Lung (tissue), 12 donors: ENCODE results near the gene MAN2C1. TPM values are rescaled to one million over a fixed set of nuclear protein-coding genes. Genes with fewer than 3 reads are reported as not detected.

Experiments used
- ATAC-seq: fragments of 200-7000 bp; cut with Tn5 transposase; one replicate; pipeline ENCODE4 v1.9.1; 2020; ENCODE audit warnings: moderate number of reproducible peaks; ENCODE audit not compliant: insufficient read depth, low FRiP score
- DNase-seq, 3 donors: peaks; one replicate each; pipeline ENCODE4 v3.0.0-alpha.2; 2013 to 2017
- H3K27ac ChIP-seq, 2 donors: one replicate each; pipeline ENCODE4 v1.5.1; 2013; ENCODE audit warnings: mild to moderate bottlenecking in 2 of 2, moderate library complexity in 2 of 2, control low read depth in 1 of 2, inconsistent platforms in 1 of 2, low read depth in 1 of 2, low read length in 1 of 2
- H3K27me3 ChIP-seq, 3 donors: one replicate each; pipeline ENCODE4 v1.5.1; 2013; ENCODE audit warnings: low read length in 2 of 3; ENCODE audit not compliant: control insufficient read depth in 3 of 3, insufficient read depth in 3 of 3
- H3K36me3 ChIP-seq, 4 donors: one replicate each; pipeline ENCODE4 v1.5.1; 2013; ENCODE audit warnings: low read length in 4 of 4, mild to moderate bottlenecking in 1 of 4, moderate library complexity in 1 of 4; ENCODE audit not compliant: control insufficient read depth in 4 of 4, insufficient read depth in 4 of 4
- H3K4me1 ChIP-seq, 5 donors: one replicate each; pipeline ENCODE4 v1.5.1; 2013; ENCODE audit warnings: low read length in 5 of 5, mild to moderate bottlenecking in 2 of 5, moderate library complexity in 1 of 5; ENCODE audit not compliant: control insufficient read depth in 5 of 5, insufficient read depth in 5 of 5
- H3K4me3 ChIP-seq: one replicate; pipeline ENCODE4 v1.5.1; 2013; ENCODE audit warnings: mild to moderate bottlenecking, control low read depth, moderate library complexity
- H3K9ac ChIP-seq, 2 donors: one replicate each; pipeline ENCODE4 v1.5.1; 2013; ENCODE audit warnings: low read length in 2 of 2, control low read depth in 1 of 2; ENCODE audit not compliant: insufficient read depth in 1 of 2
- H3K9me3 ChIP-seq, 4 donors: one replicate each; pipeline ENCODE4 v1.5.1; 2013; ENCODE audit warnings: low read length in 3 of 4, mild to moderate bottlenecking in 1 of 4, moderate library complexity in 1 of 4; ENCODE audit not compliant: control insufficient read depth in 4 of 4, insufficient read depth in 3 of 4
- WGBS, 2 donors: extraction: QIAGEN DNeasy Blood & Tissue Kit; methylation state at CpG; one replicate each; pipeline ENCODE4 v1.1.7; 2013; 5-methylcytosine and 5-hydroxymethylcytosine counted together
- polyA plus RNA-seq, 2 donors: library from polyadenylated mRNA; stranded (reverse); fragments of 200-250 nt; gene quantifications; one replicate each; pipeline ENCODE4 v1.2.1, GENCODE V29; 2013
- total RNA-seq, 2 donors: library from RNA; depleted of rRNA in 1 of 2; stranded (reverse); fragments of >200 nt in 1 of 2; gene quantifications; one replicate each; pipeline ENCODE4 v1.2.1, GENCODE V29; 2014 to 2021
- TF ChIP-seq, protein P1 (sequence below): IDR thresholded peaks from 2 replicates; pipeline ENCODE4 v1.5.1; 2012; ENCODE audit warnings: mild to moderate bottlenecking; ENCODE audit errors: control extremely low read depth, extremely low read depth
- donor health status: control.
- donor health status: control.
- donor health status: Bipolar disorder and iron deficiency.
- donor health status: healthy.
- donor health status: DM: yes; HTN: yes; CAD: no.

Gene MAN2C1
- total and polyA plus RNA-seq, 4 donors = 139 to 321 (median 217) TPM

DNA sequence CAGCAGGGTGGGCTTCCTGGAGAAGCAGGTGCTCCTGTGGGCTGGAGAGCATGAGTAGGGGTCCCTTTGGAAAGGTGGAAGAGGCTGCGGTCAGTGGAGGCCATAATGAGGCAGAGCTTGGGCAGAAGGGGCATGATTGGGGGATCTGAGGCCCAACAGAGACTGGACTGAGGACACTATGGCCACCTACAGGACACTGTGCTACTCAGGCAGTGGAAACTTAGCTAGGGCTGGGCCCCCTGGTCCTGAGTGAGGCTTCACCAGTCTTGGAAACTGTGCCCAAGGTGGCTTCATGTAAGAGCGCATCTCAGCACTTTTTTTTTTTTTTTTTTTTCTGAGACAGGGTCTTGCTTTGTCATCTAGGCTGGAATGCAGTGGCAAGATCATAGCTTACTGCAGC, 38.8 kb downstream of the MAN2C1 start:
- Histone ChIP-seq H3K9me3 (no peaks in the 10 kb centered on the region), H3K4me3 (no peak overlapping the region), H3K4me1 (no peaks in the 10 kb centered on the region), H3K27ac (no peak overlapping the region), H3K27me3 (no peaks in the 10 kb centered on the region), H3K36me3 (no peaks in the 10 kb centered on the region), H3K9ac (no peak overlapping the region)
- WGBS, 2 donors = 93 to 100% methylated on average over 2 of the region's 2 CpGs
- TF ChIP-seq, protein P1, sequence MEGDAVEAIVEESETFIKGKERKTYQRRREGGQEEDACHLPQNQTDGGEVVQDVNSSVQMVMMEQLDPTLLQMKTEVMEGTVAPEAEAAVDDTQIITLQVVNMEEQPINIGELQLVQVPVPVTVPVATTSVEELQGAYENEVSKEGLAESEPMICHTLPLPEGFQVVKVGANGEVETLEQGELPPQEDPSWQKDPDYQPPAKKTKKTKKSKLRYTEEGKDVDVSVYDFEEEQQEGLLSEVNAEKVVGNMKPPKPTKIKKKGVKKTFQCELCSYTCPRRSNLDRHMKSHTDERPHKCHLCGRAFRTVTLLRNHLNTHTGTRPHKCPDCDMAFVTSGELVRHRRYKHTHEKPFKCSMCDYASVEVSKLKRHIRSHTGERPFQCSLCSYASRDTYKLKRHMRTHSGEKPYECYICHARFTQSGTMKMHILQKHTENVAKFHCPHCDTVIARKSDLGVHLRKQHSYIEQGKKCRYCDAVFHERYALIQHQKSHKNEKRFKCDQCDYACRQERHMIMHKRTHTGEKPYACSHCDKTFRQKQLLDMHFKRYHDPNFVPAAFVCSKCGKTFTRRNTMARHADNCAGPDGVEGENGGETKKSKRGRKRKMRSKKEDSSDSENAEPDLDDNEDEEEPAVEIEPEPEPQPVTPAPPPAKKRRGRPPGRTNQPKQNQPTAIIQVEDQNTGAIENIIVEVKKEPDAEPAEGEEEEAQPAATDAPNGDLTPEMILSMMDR = no peak
- ATAC-seq (no peak), DNase-seq (no peak)

GRCh38 chr15:75328493-75329314, 39.7 kb downstream of the MAN2C1 start:
- no peak for ATAC-seq
- H3K9ac ChIP-seq = no peak overlapping the region

DNA sequence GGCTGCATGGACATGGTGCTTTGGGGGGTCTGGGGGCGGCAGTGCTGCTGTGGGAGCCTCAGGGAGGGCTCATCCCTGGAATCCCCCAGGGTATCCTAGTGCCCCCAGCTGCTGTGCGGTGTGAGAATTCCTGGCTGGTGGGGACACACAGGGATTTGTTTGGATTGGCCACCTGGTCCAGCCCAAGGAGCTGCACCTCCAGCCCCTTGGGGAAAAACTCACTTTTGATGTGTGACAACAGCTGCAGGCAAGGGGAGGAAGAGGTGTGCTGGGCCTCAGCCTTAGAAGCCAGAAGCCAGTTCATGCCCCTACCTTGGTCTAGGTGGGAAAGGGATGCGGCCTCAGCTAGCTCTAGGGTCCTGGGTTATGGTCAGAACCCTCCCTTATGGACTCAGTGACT, 40.9 kb downstream of the MAN2C1 start:
- H3K27ac ChIP-seq = no peak overlapping the region
- no peaks in the 10 kb centered on the region for H3K4me1 ChIP-seq
- H3K9ac ChIP-seq = no peak overlapping the region
- ATAC-seq = no peak
- no peak for DNase-seq
- H3K9me3 ChIP-seq = no peaks in the 10 kb centered on the region
- 82 to 86% methylated on average over 3 of the region's 3 CpGs for WGBS, 2 donors
- TF ChIP-seq, protein P1 = no peak
- H3K4me3 ChIP-seq = no peak overlapping the region
- no peaks in the 10 kb centered on the region for H3K36me3 ChIP-seq
- H3K27me3 ChIP-seq = no peaks in the 10 kb centered on the region

More at GRCh38 chr15:75328493-75329314, 39.7 kb downstream of the MAN2C1 start:
- H3K4me1 ChIP-seq = no peaks in the 10 kb centered on the region
- H3K9me3 ChIP-seq = no peaks in the 10 kb centered on the region
- no peak overlapping the region for H3K27ac ChIP-seq
- WGBS, 2 donors = 66 to 74% methylated on average over 10 of the region's 10 CpGs
- H3K4me3 ChIP-seq = no peak overlapping the region
- H3K27me3 ChIP-seq = no peaks in the 10 kb centered on the region
- TF ChIP-seq, protein P1 = no peak
- no peaks in the 10 kb centered on the region for H3K36me3 ChIP-seq
- DNase-seq = no peak
